Measurements from ENCODE around the gene CIBAR2. TPM values are rescaled to one million over a fixed set of nuclear protein-coding genes. Genes with fewer than 3 reads are reported as not detected.

The CIBAR2 gene
- total and polyA plus RNA-seq, 2 experiments from 2014 or later = not detected

DNA sequence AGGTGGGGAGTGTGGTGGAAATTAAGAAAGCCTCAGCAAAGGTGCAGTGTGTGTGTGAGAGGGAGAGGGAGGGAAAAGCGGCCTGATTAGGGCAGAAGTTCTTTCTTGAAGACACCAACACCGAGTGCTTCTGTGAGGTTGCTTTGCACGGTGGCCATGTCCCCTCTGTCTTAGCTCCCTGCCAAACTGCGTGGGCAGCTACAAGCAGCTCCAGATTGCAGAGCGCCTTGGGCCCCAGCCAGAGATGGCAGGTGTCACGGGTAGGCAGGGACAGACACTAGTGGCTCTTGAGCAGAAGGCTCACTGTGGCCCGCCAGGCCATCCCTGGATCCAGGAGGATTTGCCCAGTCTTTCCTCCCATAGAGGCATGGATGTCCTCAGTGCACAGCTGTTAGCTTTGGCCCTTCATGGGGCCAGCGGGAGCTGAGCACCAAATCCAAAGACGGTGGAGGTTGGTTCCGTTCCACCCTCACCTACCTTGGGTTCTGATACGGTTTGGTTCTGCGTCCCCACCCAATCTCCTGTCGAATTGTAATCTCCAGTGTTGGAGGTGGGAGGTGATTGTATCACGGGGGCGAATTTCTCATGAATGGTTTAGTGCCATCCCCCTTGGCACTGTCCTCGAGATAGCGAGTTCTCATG lies 63.2 kb downstream of the CIBAR2 start:
- no peak for DNase-seq
- H3K27ac ChIP-seq = no peak overlapping the region
- in situ Hi-C loops (cut with MboI) = no loop called here
- H3K9me2 ChIP-seq (ENCODE audit: insufficient read depth) = no peaks in the 10 kb centered on the region
- H3K27me3 ChIP-seq (replicated peaks; ENCODE audit: insufficient read depth) = no peaks in the 10 kb centered on the region
- H3K9me3 ChIP-seq (ENCODE audit: low read depth) = no peaks in the 10 kb centered on the region
- H3K9ac ChIP-seq = no peak overlapping the region
- peaks cover 6% of the 10 kb centered on the region; the same call in 1 of the 2 replicates for H3K4me1 ChIP-seq (ENCODE audit: insufficient read depth)
- H3K4me3 ChIP-seq = no peak overlapping the region
- no peak overlapping the region for H2AFZ ChIP-seq
- TF ChIP-seq EZH2 (IDR thresholded peaks at IDR 0.05; ENCODE audit: insufficient read depth, poor library complexity, severe bottlenecking) (no peak), EZH2phosphoT487 (IDR thresholded peaks at IDR 0.05; ENCODE audit: insufficient read depth, low read depth) (no peak)
- no peaks in the 10 kb centered on the region for H3K36me3 ChIP-seq (ENCODE audit: low read depth)
- H3K79me2 ChIP-seq (ENCODE audit: insufficient read depth) = 0 out of 2 replicates have a peak, but pooled peaks cover 3% of the 10 kb centered on the region
- no peak overlapping the region for H3K4me2 ChIP-seq (ENCODE audit: unreplicated experiment)
- 90 to 91% methylated on average over 15 to 17 of the region's 17 CpGs for WGBS, 2 experiments (ENCODE audit: low coverage in 1 of 2, low lambda C conversion rate in 2 of 2, missing lambda C conversion rate in 2 of 2)
- no peaks in the 10 kb centered on the region for H4K20me1 ChIP-seq (ENCODE audit: insufficient read depth)
- peaks cover 5% of the 10 kb centered on the region for H3F3A ChIP-seq (ENCODE audit: insufficient read depth)

Other genes with a start within 250 kb of the CIBAR2 start
- gene ZDHHC7, start 100.9 kb downstream of the CIBAR2 start, total RNA-seq (2014; rRNA removed; shearing (Covaris generic)) = 71.8 and 95.2 TPM in 2 replicates
- gene ZDHHC7, start 100.9 kb downstream of the CIBAR2 start, polyA plus RNA-seq (2016; fragmentation: Nextera tagmentation; extraction: Ambion mirVana) = 39.3 and 39.9 TPM in 2 replicates
- gene KIAA0513, start 84.7 kb downstream of the CIBAR2 start, total RNA-seq (2014; rRNA removed; shearing (Covaris generic)) = 5.3 and 7.6 TPM in 2 replicates
- 5.4 and 5.8 TPM in 2 replicates for gene KIAA0513, start 84.7 kb downstream of the CIBAR2 start, polyA plus RNA-seq (2016; fragmentation: Nextera tagmentation; extraction: Ambion mirVana)